Activated CD4-positive, alpha-beta T cell treated with anti-CD3 and anti-CD28 coated beads for 36 hours (primary cell): Measurements from ENCODE around the gene ASPSCR1. TPM values are rescaled to one million over a fixed set of nuclear protein-coding genes. Genes with fewer than 3 reads are reported as not detected.

Experiments
- ATAC-seq: fragments of 200-7000 bp; cut with Tn5 transposase; one replicate; pipeline ENCODE4 v1.10.0; 2021; ENCODE audit warnings: mild to moderate bottlenecking, moderate library complexity
- CTCF ChIA-PET: fragments of 350-600 bp; sonication (Branson Sonifier 250); formaldehyde crosslinking; loops from one replicate; lab custom pipeline; 2021; ENCODE audit warnings: antibody characterized with exemption; lab: Charles Lee
- POLR2A ChIA-PET: fragments of 350-600 bp; sonication (Branson Sonifier 250); formaldehyde crosslinking; loops from one replicate; lab custom pipeline; 2021; ENCODE audit warnings: antibody characterized with exemption, inconsistent platforms; lab: Charles Lee
- DNase-seq: peaks from one replicate; pipeline ENCODE4 v3.0.0-alpha.2; 2020
- H3K27ac Mint-ChIP-seq: one replicate; pipeline ENCODE4 v1.8.0; 2021; ENCODE audit warnings: mixed read lengths
- H3K27me3 Mint-ChIP-seq: one replicate; pipeline ENCODE4 v1.8.0; 2021; ENCODE audit warnings: mixed read lengths
- H3K36me3 Mint-ChIP-seq: one replicate; pipeline ENCODE4 v1.8.0; 2021; ENCODE audit warnings: low read depth, mixed read lengths
- H3K4me1 Mint-ChIP-seq: one replicate; pipeline ENCODE4 v1.8.0; 2021; ENCODE audit warnings: mixed read lengths
- H3K4me3 Mint-ChIP-seq: one replicate; pipeline ENCODE4 v1.8.0; 2021; ENCODE audit warnings: mild to moderate bottlenecking, moderate library complexity, mixed read lengths
- H3K9me3 Mint-ChIP-seq: one replicate; pipeline ENCODE4 v1.8.0; 2021; ENCODE audit warnings: low read depth, mixed read lengths
- intact Hi-C, 2 experiments: fragments of 100-400 bp; cut with DNase I in 1 of 2; cut with micrococcal nuclease in 1 of 2; formaldehyde crosslinking; loops; one replicate each; pipeline versions ENCODE4 v1.14.2 to v1.15.1; 2022 to 2024; cut with DNase I, micrococcal nuclease
- total RNA-seq, 2 experiments: library from RNA; stranded (reverse); gene quantifications; one replicate each; pipeline ENCODE4 v1.2.3, GENCODE V29; 2021

Gene ASPSCR1
- total RNA-seq, 2 experiments from 2014 or later = 23.3 to 26.5 TPM

DNA sequence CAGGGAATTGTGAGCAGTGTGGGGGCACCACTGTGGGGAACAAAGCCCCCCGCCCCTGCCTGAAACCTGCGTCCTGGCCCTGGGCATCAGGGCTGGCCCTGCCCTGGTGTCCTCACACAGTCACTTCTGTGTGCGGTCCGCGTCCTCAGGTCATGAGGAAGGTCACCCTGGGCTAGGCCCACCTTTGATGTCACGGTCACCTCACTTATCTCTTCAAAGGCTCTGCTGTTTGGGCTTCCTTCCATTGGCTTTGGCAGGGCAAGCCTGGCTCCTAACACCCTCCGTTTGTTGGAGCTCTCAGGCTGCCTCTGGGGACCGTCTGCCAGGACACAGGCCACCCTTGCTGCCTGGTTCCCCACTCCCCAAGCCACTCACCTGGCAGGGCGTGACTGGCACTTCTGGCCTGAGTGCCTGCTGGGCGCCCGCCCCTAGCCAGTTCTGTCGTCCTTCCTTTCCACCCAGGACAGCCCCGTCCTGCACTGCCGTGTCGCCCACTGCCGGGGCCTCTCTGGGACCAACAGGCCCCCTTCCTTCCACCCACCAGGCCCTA lies 36.4 kb downstream of the ASPSCR1 start:
- intact Hi-C loops = no loop called here
- Mint-ChIP-seq H3K27me3 (no peaks in the 10 kb centered on the region), H3K4me1 (no peaks in the 10 kb centered on the region), H3K27ac (no peak overlapping the region), H3K4me3 (no peak overlapping the region), H3K36me3 (no peaks in the 10 kb centered on the region), H3K9me3 (no peaks in the 10 kb centered on the region)
- CTCF ChIA-PET = no interaction called here
- POLR2A ChIA-PET = no interaction called here
- no peak for DNase-seq
- no peak for ATAC-seq

DNA sequence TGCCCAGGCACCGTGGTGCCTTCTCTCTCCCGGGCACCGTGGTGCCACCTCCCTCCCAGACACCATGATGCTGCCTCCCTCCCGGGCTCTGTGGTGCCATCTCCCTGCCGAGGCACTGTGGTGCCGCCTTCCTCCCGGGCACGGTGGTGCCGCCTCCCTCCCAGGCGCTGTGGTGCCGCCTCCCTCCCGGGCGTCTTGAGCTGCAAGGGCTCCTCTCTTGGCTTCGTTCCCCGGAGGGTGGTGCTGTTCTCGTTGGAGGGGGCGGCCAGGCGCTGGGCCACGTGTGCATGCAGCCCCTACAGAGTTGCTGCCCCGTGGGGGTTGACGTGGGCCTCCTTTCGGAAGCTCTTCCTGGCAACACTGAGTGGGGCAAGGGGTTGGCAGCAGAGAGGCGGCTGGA lies 37.0 kb downstream of the ASPSCR1 start:
- no peak overlapping the region for H3K4me3 Mint-ChIP-seq
- H3K9me3 Mint-ChIP-seq = no peaks in the 10 kb centered on the region
- ChIA-PET POLR2A (no interaction called here), CTCF (no interaction called here)
- ATAC-seq (no peak), DNase-seq (no peak)
- no peaks in the 10 kb centered on the region for H3K36me3 Mint-ChIP-seq
- H3K27ac Mint-ChIP-seq = no peak overlapping the region
- H3K27me3 Mint-ChIP-seq = no peaks in the 10 kb centered on the region
- H3K4me1 Mint-ChIP-seq = no peaks in the 10 kb centered on the region
- intact Hi-C loops = no loop called here

DNA sequence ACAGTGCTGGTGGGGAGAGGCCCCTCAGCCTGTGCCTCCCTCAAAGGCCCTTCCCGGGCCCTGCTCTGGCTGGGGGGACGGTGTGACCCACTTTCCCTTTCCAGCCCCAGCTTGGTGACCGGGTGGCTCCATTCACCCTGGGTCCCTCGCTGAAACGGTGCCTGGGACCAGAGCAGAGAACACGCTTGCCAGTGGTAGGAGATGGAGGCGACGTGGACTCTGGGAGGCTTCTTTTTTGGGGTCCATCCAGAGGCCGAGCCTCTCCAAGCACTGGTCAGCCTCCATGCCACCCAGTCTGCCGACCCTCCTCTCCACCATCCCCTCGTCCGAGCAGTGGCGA lies 37.5 kb downstream of the ASPSCR1 start:
- Mint-ChIP-seq H3K27ac (no peak overlapping the region), H3K27me3 (no peaks in the 10 kb centered on the region), H3K4me1 (no peaks in the 10 kb centered on the region), H3K9me3 (no peaks in the 10 kb centered on the region), H3K36me3 (no peaks in the 10 kb centered on the region), H3K4me3 (no peak overlapping the region)
- ChIA-PET POLR2A (no interaction called here), CTCF (interaction anchor here (0.5 kb wide), 1 partner anchor 710 kb away, joined by 3 read pairs; no protein-coding TSS in a partner anchor)
- no peak for ATAC-seq
- no peak for DNase-seq
- intact Hi-C loops = no loop called here

DNA sequence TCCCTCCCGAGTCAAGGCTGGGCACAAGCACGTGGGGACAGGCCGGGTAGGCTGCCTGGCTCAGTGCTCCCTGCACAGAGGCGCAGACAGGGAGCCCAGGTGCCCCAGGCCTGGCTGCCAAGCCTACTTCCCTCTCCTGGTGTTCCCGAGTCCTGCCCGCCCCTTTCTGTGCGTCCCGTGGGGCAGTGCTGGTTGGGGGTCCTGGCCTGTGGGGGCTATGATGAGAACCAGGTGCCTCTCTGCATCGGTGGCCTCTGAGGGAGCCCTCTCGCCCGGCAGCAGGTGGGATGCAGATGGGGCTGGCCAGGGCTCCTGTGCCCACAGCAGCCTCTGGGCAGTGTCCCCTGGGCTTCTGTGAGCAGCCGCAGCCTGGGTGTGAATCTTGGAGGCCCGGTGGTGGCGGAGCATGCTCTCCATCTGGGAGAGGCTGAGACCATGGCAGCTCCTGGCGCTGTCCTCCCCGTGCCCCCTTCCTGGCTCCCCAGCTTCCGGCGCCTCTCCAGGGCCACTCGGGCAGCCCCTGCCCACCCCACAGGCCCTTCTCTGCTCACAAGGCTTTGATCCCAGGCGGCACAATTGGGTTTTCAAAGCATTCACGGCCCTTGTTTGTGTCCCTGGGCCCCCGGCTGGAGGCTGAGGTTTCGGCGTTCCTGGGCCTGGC lies 38.0 kb downstream of the ASPSCR1 start:
- ATAC-seq (no peak), DNase-seq (no peak)
- Mint-ChIP-seq H3K27me3 (no peaks in the 10 kb centered on the region), H3K4me3 (no peak overlapping the region), H3K36me3 (no peaks in the 10 kb centered on the region), H3K4me1 (peaks cover 2% of the 10 kb centered on the region), H3K9me3 (no peaks in the 10 kb centered on the region), H3K27ac (no peak overlapping the region)
- intact Hi-C loops = no loop called here
- POLR2A ChIA-PET = no interaction called here
- CTCF ChIA-PET = interaction anchor here (0.5 to 1.0 kb wide), 3 partner anchors 24 to 710 kb away, joined by 3 to 7 read pairs (median 3); no protein-coding TSS in a partner anchor

DNA sequence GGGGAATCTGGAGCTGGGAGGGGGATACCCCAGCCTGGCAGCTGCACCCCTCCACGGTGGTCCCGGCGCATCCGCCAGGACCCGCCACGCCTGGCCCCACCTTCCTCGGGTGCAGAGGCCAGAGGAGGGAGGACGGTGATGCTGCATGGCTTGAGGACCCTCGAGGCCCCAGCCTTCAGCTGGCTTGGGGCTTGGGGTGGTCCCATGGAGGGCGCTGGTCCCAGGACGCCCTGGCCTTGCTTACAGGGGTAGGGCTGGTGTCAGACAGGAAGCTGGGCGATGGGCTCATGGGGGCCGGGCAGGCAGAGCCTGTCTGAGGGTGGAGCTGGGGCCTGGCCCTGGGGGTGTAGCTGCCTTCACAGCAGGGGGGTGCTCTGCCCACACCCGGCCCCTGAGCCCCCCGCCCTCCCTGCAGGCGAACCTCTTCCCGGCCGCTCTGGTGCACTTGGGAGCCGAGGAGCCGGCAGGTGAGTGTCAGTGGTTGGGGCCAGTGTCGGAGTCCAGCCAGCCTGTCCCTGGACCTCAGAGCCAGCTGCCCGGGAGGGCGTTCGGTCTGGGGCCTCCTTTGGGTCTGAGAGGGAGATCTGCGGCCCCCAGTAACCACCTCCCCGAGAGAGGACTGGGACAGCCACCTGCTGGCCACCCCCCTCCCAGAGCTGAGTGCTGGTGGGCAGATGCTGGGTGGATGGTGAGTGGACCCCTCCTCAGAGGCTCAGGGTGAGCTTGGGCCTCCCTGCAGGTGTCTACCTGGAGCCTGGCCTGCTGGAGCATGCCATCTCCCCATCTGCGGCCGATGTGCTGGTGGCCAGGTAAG lies 38.8 kb downstream of the ASPSCR1 start:
- DNase-seq = no peak
- intact Hi-C loops = no loop called here
- ChIA-PET POLR2A (no interaction called here), CTCF (interaction anchor here (0.5 to 1.0 kb wide), 2 partner anchors 25 to 56 kb away, joined by 3 to 7 read pairs; no protein-coding TSS in a partner anchor)
- Mint-ChIP-seq H3K4me3 (no peak overlapping the region), H3K27me3 (no peaks in the 10 kb centered on the region), H3K4me1 (peaks cover 5% of the 10 kb centered on the region), H3K27ac (no peak overlapping the region), H3K9me3 (no peaks in the 10 kb centered on the region), H3K36me3 (no peaks in the 10 kb centered on the region)
- ATAC-seq = no peak

DNA sequence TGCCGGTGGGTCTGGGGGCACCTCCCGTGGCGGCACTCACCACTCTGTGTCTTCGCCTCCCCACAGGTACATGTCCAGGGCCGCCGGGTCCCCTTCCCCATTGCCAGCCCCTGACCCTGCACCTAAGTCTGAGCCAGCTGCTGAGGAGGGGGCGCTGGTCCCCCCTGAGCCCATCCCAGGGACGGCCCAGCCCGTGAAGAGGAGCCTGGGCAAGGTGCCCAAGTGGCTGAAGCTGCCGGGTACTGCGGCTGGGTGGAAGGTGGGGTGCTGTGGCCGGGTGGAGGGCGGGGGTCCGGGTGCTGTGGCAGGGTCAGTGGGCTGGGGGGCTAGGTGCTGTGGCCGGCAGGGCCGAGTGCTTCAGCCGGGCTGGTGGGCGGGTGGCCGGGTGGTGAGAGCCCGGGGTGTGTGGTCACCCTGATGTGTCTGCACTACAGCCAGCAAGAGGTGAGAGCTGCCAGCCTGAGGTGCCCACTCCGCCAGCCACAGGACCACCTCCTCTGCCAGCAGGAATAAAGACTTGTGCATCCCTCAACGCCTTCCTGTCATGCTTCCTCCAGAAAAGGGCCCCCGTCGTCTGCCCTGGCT lies 39.5 kb downstream of the ASPSCR1 start:
- no peak for ATAC-seq
- H3K27ac Mint-ChIP-seq = no peak overlapping the region
- no peaks in the 10 kb centered on the region for H3K36me3 Mint-ChIP-seq
- ChIA-PET CTCF (no interaction called here), POLR2A (no interaction called here)
- H3K4me1 Mint-ChIP-seq = peaks cover 10% of the 10 kb centered on the region
- DNase-seq = no peak
- H3K27me3 Mint-ChIP-seq = no peaks in the 10 kb centered on the region
- intact Hi-C loops = no loop called here
- H3K9me3 Mint-ChIP-seq = no peaks in the 10 kb centered on the region
- no peak overlapping the region for H3K4me3 Mint-ChIP-seq

DNA sequence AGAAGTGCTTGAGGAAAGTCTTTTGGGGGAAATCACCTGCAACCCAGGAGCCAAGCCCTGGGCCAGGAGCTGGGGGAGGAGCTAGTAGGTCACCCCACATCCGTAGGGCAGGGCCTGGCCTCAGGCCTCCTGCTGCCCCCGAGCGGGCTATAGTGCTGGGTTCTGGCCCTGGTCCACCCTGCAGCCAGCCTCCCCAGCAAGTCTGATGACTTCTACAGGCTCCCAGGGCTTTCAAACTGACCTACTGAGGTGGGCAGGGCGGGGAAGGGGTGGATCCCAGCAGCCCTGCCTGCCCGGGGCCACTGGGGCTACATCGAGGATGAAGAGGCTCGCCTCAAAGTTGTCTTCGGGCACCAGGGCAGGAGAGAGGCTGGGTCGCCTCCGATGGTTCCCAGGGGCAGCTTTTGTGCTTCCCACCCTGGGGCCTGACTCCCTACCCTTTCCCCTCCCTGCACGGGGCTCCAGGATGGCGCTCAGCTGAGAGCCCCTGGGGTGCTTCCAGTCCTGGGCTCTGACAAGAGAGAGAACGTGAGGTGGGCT lies 40.3 kb downstream of the ASPSCR1 start:
- DNase-seq = no peak
- ChIA-PET CTCF (no interaction called here), POLR2A (no interaction called here)
- H3K9me3 Mint-ChIP-seq = no peaks in the 10 kb centered on the region
- no peak overlapping the region for H3K4me3 Mint-ChIP-seq
- peaks cover 10% of the 10 kb centered on the region for H3K4me1 Mint-ChIP-seq
- no peak for ATAC-seq
- H3K36me3 Mint-ChIP-seq = no peaks in the 10 kb centered on the region
- intact Hi-C loops = no loop called here
- H3K27me3 Mint-ChIP-seq = no peaks in the 10 kb centered on the region
- H3K27ac Mint-ChIP-seq = no peak overlapping the region

DNA sequence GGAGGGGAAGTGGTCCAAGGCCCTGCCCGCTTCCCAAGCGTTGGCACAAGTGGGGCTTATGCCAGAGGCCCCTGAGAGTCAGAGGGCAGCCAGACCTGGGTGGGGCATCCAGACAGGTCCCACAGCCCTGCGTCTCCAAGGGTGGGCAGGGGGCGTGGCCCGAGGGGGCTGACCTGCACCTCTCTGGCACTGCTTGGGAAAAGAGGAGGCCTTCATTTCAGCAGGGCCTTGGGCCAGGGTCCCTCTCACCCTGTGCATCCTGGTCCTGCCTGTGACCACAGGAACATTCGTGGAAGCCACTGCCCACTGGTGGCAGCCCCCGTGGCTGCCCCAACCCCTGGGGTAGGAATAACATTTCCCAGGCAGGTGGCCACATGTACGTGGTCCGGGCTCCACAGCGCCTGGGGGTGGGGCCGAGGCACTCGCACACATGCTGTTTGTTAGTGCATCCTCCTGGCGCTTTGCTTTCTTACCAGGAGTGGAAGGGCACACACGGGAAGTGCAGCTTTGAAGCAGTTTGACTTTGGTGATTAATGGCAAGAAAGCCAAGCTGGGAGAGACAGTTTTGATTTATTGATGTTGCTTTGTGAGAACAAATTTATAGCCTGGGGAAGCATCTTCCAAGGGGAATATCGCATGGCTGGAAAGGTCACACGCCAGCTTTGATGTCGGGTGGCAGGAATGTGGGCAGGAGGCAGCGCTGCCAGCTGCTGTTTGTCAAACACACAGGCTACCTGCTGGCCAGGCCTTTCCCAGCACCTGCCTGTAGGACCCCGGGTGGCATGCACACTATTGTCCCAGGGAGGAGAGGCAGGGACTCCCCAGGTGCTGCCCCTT lies 40.9 kb downstream of the ASPSCR1 start:
- ATAC-seq (no peak), DNase-seq (no peak)
- peaks cover 10% of the 10 kb centered on the region for H3K4me1 Mint-ChIP-seq
- ChIA-PET CTCF (interaction anchor here (0.6 to 1.0 kb wide), 3 partner anchors 10 to 59 kb away, joined by 3 read pairs; no protein-coding TSS in a partner anchor), POLR2A (no interaction called here)
- intact Hi-C loops = no loop called here
- no peaks in the 10 kb centered on the region for H3K9me3 Mint-ChIP-seq
- no peaks in the 10 kb centered on the region for H3K27me3 Mint-ChIP-seq
- H3K36me3 Mint-ChIP-seq = no peaks in the 10 kb centered on the region
- H3K27ac Mint-ChIP-seq = no peak overlapping the region
- H3K4me3 Mint-ChIP-seq = no peak overlapping the region

DNA sequence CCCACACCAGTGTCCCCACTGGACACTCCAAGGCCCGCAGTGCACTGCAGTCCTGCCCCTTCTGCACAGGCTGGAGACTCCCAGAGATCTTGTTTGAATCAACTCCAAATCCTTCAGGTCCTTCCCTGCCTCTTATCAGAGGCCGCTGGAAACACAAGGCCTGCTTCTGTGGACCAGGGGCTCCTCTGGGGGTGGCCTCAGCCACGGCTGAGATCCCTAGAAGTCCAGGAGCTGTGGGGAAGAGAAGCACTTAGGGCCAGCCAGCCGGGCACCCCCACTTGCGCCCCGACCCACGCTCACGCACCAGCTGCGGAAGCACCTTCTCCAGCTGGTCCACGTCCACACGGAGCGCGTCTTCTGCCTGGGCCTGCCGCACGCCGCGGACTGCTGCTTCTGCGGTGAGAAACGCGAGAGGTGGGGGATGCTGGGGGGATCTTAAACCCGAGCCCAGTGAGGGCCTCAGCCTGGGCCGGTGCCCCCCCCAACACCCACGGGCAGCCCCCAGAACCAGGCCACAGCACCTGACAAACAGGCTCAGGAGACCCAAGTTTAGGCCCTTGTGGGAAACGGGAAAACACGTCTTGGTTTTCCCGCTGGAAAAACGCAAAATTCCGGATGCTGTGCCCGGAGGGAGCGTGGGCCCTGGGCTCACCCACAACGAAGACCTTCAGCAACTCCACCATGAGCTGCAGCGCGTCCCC lies 41.7 kb downstream of the ASPSCR1 start:
- Mint-ChIP-seq H3K36me3 (no peaks in the 10 kb centered on the region), H3K27me3 (no peaks in the 10 kb centered on the region), H3K4me1 (peaks cover 13% of the 10 kb centered on the region), H3K9me3 (no peaks in the 10 kb centered on the region), H3K4me3 (no peak overlapping the region), H3K27ac (no peak overlapping the region)
- ATAC-seq (no peak), DNase-seq (no peak)
- ChIA-PET CTCF (interaction anchor here (0.5 to 5.1 kb wide), 4 partner anchors 9 to 93 kb away, joined by 3 to 54 read pairs (median 4); partner anchors contain the start of gene NOTUM), POLR2A (no interaction called here)
- intact Hi-C loops = no loop called here
